HL-60 (cell line): Measurements from ENCODE around the gene GFPT2.

ENCODE experiments used
- CTCF ChIP-seq: IDR thresholded peaks from one replicate; pipeline ENCODE4 v1.5.1; 2011; ENCODE audit warnings: low read length, control low read depth, inconsistent platforms; ENCODE audit not compliant: insufficient read depth
- POLR2AphosphoS5 ChIP-seq: IDR thresholded peaks from 2 replicates; pipeline ENCODE4 v1.6.1; 2012; ENCODE audit warnings: low read depth

- no peak for TF ChIP-seq CTCF
- no peak for TF ChIP-seq POLR2AphosphoS5
These were observed 6.8 kb downstream of the GFPT2 start for GRCh38 chr5:180346358-180346757.
